Measurements from ENCODE around the gene COL5A1. TPM values are rescaled to one million over a fixed set of nuclear protein-coding genes. Genes with fewer than 3 reads are reported as not detected.

COL5A1 gene
- total RNA-seq, 1 experiment from 2014 or later, result 10.6 TPM

- H3K27me3 ChIP-seq (ENCODE audit: low read length), result no peaks in the 10 kb centered on the region
- H3K9ac ChIP-seq (ENCODE audit: low read length), result no peak overlapping the region
- ChIA-PET POLR2A (ENCODE audit: unreplicated experiment) (no interaction called here), CTCF (no interaction called here)
- ATAC-seq, result no peak
- no peak overlapping the region for H3K4me2 ChIP-seq (ENCODE audit: low read length)
- no peak overlapping the region for H2AFZ ChIP-seq (ENCODE audit: low read length)
- H3K4me3 ChIP-seq (ENCODE audit: low read length), result no peak overlapping the region
- no peaks in the 10 kb centered on the region for H3F3A ChIP-seq (ENCODE audit: low read length, unreplicated experiment)
- H3K36me3 ChIP-seq (ENCODE audit: low read depth, low read length), result no peaks in the 10 kb centered on the region
- BruUV-seq (replicated peaks), result no TSS peak
- H3K9me3 ChIP-seq (ENCODE audit: low read length), result no peaks in the 10 kb centered on the region
- H3K9me2 ChIP-seq (replicated peaks; ENCODE audit: low read length), result no peaks in the 10 kb centered on the region
- no peak for DNase-seq
- intact Hi-C loops (cut with micrococcal nuclease), result no loop called here
- H3K27ac ChIP-seq (ENCODE audit: low read length), result no peak overlapping the region
- no peaks in the 10 kb centered on the region; the same call in 1 of the 2 replicates for H4K20me1 ChIP-seq (ENCODE audit: low read length)
- H3K79me2 ChIP-seq (ENCODE audit: low read length), result no peaks in the 10 kb centered on the region
- peaks cover 24% of the 10 kb centered on the region for H3K4me1 ChIP-seq (ENCODE audit: insufficient read depth, low read length)
- no peak for TF ChIP-seq EZH2 (IDR thresholded peaks at IDR 0.05; ENCODE audit: low read length, unreplicated experiment)
- TF ChIP-seq, protein P1, sequence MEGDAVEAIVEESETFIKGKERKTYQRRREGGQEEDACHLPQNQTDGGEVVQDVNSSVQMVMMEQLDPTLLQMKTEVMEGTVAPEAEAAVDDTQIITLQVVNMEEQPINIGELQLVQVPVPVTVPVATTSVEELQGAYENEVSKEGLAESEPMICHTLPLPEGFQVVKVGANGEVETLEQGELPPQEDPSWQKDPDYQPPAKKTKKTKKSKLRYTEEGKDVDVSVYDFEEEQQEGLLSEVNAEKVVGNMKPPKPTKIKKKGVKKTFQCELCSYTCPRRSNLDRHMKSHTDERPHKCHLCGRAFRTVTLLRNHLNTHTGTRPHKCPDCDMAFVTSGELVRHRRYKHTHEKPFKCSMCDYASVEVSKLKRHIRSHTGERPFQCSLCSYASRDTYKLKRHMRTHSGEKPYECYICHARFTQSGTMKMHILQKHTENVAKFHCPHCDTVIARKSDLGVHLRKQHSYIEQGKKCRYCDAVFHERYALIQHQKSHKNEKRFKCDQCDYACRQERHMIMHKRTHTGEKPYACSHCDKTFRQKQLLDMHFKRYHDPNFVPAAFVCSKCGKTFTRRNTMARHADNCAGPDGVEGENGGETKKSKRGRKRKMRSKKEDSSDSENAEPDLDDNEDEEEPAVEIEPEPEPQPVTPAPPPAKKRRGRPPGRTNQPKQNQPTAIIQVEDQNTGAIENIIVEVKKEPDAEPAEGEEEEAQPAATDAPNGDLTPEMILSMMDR (conservative IDR thresholded peaks at IDR 0.05; ENCODE audit: low read depth, low read length), result no peak
- no peak for TF ChIP-seq EZH2phosphoT487 (IDR thresholded peaks at IDR 0.05; ENCODE audit: borderline replicate concordance, low read length)
Observed at GRCh38 chr9:134671341-134672113, 29.9 kb downstream of the COL5A1 start.

DNA sequence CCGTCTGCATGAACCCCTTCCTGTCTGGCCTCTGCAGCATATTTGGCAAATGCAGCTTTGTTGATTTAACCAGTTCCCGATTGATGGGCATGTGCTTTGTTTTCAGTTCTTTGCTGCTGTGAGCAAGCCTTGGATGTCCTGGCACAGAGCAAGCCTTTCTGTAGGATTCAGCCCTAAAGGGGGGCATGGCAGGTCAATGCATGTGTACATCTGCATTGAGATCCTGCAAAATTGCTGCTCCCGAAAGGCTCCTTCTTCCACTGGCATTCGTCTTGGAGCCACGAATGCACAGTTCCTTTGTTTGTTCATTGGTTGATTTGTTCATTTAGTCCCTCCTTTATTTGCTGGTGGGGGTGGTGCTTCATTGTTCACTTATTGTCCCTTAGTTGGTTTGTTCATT, 34.8 kb downstream of the COL5A1 start:
- no TSS peak for BruUV-seq (replicated peaks)
- Histone ChIP-seq H3K27ac (ENCODE audit: low read length) (no peak overlapping the region), H3K79me2 (ENCODE audit: low read length) (no peaks in the 10 kb centered on the region), H3K9me3 (ENCODE audit: low read length) (no peaks in the 10 kb centered on the region), H3K36me3 (ENCODE audit: low read depth, low read length) (no peaks in the 10 kb centered on the region), H3F3A (ENCODE audit: low read length, unreplicated experiment) (no peaks in the 10 kb centered on the region), H3K4me3 (ENCODE audit: low read length) (no peak overlapping the region), H3K4me2 (ENCODE audit: low read length) (no peak overlapping the region), H3K4me1 (ENCODE audit: insufficient read depth, low read length) (no peaks in the 10 kb centered on the region), H2AFZ (ENCODE audit: low read length) (no peak overlapping the region), H4K20me1 (ENCODE audit: low read length) (no peaks in the 10 kb centered on the region), H3K9ac (ENCODE audit: low read length) (no peak overlapping the region), H3K9me2 (replicated peaks; ENCODE audit: low read length) (no peaks in the 10 kb centered on the region), H3K27me3 (ENCODE audit: low read length) (no peaks in the 10 kb centered on the region)
- DNase-seq (no peak), ATAC-seq (no peak)
- TF ChIP-seq EZH2 (IDR thresholded peaks at IDR 0.05; ENCODE audit: low read length, unreplicated experiment), result no peak
- no peak for TF ChIP-seq EZH2phosphoT487 (IDR thresholded peaks at IDR 0.05; ENCODE audit: borderline replicate concordance, low read length)
- TF ChIP-seq, protein P1 (conservative IDR thresholded peaks at IDR 0.05; ENCODE audit: low read depth, low read length), result no peak
- intact Hi-C loops (cut with micrococcal nuclease), result no loop called here
- ChIA-PET POLR2A (ENCODE audit: unreplicated experiment) (no interaction called here), CTCF (no interaction called here)

DNA sequence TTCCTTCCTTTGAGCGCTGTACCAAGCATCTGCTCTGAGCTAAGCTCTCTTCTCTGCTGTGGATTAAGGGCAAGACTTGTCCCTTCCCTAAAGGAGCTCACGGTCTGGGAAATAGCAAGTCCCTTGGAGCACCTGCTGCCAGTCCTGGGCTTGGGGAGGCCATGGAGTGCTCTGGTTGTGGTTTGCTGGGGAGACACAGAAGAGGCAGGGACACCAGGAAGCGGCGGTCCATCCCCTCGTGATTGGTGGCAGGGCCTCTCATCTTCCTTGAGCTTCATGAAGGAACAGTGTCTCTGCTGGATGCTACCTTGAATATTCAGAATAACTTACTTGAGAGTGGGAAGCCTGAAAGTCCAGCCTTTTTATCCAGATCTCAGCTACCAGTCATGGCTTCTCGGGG, 35.3 kb downstream of the COL5A1 start:
- POLR2A ChIA-PET (ENCODE audit: unreplicated experiment), result no interaction called here

More for the DNA sequence above, 35.3 kb downstream of the COL5A1 start:
- H3K4me1 ChIP-seq (ENCODE audit: insufficient read depth, low read length), result no peaks in the 10 kb centered on the region
- no peaks in the 10 kb centered on the region for H3K9me3 ChIP-seq (ENCODE audit: low read length)
- CTCF ChIA-PET, result no interaction called here
- no peak overlapping the region for H3K9ac ChIP-seq (ENCODE audit: low read length)
- no peak overlapping the region for H3K4me3 ChIP-seq (ENCODE audit: low read length)
- no peaks in the 10 kb centered on the region for H3K27me3 ChIP-seq (ENCODE audit: low read length)
- H2AFZ ChIP-seq (ENCODE audit: low read length), result no peak overlapping the region
- BruUV-seq (replicated peaks), result no TSS peak
- TF ChIP-seq EZH2 (IDR thresholded peaks at IDR 0.05; ENCODE audit: low read length, unreplicated experiment) (no peak), EZH2phosphoT487 (IDR thresholded peaks at IDR 0.05; ENCODE audit: borderline replicate concordance, low read length) (no peak)
- TF ChIP-seq, protein P1 (conservative IDR thresholded peaks at IDR 0.05; ENCODE audit: low read depth, low read length), result no peak
- H3K9me2 ChIP-seq (replicated peaks; ENCODE audit: low read length), result no peaks in the 10 kb centered on the region
- no peaks in the 10 kb centered on the region for H3K79me2 ChIP-seq (ENCODE audit: low read length)
- intact Hi-C loops (cut with micrococcal nuclease), result no loop called here
- no peak for DNase-seq
- H3K27ac ChIP-seq (ENCODE audit: low read length), result no peak overlapping the region
- no peaks in the 10 kb centered on the region for H3K36me3 ChIP-seq (ENCODE audit: low read depth, low read length)
- no peaks in the 10 kb centered on the region for H3F3A ChIP-seq (ENCODE audit: low read length, unreplicated experiment)
- H4K20me1 ChIP-seq (ENCODE audit: low read length), result no peaks in the 10 kb centered on the region
- no peak overlapping the region for H3K4me2 ChIP-seq (ENCODE audit: low read length)
- ATAC-seq, result no peak
